Suprapubic skin (tissue), 4 donors: ENCODE measurements around the gene URB1. TPM values are rescaled to one million over a fixed set of nuclear protein-coding genes. Genes with fewer than 3 reads are reported as not detected.

Source experiments
- DNase-seq, 2 donors: peaks; one replicate each; pipeline ENCODE4 v3.0.0-alpha.2; 2019; ENCODE audit warnings: low spot score in 2 of 2
- H3K27ac ChIP-seq: fragments of 200-600 bp; sonication (generic); one replicate; pipeline ENCODE4 v1.5.1; 2019
- H3K27me3 ChIP-seq: fragments of 200-600 bp; sonication (generic); one replicate; pipeline ENCODE4 v1.5.1; 2019
- H3K36me3 ChIP-seq: fragments of 200-600 bp; sonication (generic); one replicate; pipeline ENCODE4 v1.5.1; 2019
- H3K4me1 ChIP-seq: fragments of 200-600 bp; sonication (generic); one replicate; pipeline ENCODE4 v1.5.1; 2019
- H3K4me3 ChIP-seq: fragments of 200-600 bp; sonication (generic); one replicate; pipeline ENCODE4 v1.5.1; 2019; ENCODE audit warnings: mild to moderate bottlenecking
- H3K9me3 ChIP-seq: fragments of 200-600 bp; sonication (generic); one replicate; pipeline ENCODE4 v1.5.1; 2019
- EP300 ChIP-seq: sonication (generic); formaldehyde crosslinking; IDR thresholded peaks from one replicate; pipeline ENCODE4 v1.6.1; 2017; ENCODE audit warnings: antibody characterized with exemption
- POLR2A ChIP-seq, 2 donors: fragments of 450-650 bp; IDR thresholded peaks; one replicate each; pipeline ENCODE4 v1.6.1; 2017; ENCODE audit warnings: antibody characterized with exemption in 2 of 2, mild to moderate bottlenecking in 2 of 2, moderate library complexity in 2 of 2
- POLR2AphosphoS5 ChIP-seq, 3 donors: sonication (generic); formaldehyde crosslinking; IDR thresholded peaks; one replicate each; pipeline ENCODE4 v1.6.1; 2017; ENCODE audit warnings: antibody characterized with exemption in 3 of 3
- WGBS: methylation state at CpG from one replicate; pipeline ENCODE4 v1.1.5; 2018; 5-methylcytosine and 5-hydroxymethylcytosine counted together
- total RNA-seq, 4 donors: library from RNA; depleted of rRNA; stranded (reverse); fragments of >200 nt; gene quantifications; one replicate each; pipeline ENCODE4 v1.1.0, GENCODE V29; 2016
- TF ChIP-seq, protein P1 (sequence below), 2 donors: fragments of 200-600 bp in 1 of 2; fragments of 450-650 bp in 1 of 2; sonication (generic) in 1 of 2; IDR thresholded peaks; one replicate each; pipeline ENCODE4 v1.5.1; 2016 to 2019; ENCODE audit warnings: antibody characterized with exemption in 2 of 2, mild to moderate bottlenecking in 1 of 2, moderate library complexity in 1 of 2

URB1 gene
- total RNA-seq, 4 donors from 2014 or later: 23.7 to 49.4 (median 33.0) TPM

DNA sequence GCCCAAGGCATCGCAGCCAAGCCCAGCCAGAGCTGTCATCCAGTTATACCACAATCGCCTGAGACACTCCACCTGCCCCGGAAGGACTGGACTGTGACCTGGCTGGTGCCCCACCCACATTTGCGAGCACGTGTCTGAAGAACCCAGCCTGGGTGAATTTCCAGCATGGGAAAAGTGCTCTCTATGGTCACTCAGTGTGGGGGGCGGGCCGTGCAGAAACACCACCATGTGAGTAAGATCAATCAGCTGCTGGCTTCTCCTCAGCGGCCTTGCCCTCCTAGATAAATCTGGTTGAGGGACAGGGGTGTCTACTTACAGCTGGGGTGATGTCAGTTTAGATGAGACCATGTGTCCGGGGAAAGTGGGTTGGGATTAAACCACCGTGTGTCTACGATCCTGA, 44.8 kb downstream of the URB1 start:
- WGBS: 74% methylated on average over 6 of the region's 11 CpGs
- no peak for TF ChIP-seq POLR2A (IDR thresholded peaks at IDR 0.05)
- TF ChIP-seq, protein P1, sequence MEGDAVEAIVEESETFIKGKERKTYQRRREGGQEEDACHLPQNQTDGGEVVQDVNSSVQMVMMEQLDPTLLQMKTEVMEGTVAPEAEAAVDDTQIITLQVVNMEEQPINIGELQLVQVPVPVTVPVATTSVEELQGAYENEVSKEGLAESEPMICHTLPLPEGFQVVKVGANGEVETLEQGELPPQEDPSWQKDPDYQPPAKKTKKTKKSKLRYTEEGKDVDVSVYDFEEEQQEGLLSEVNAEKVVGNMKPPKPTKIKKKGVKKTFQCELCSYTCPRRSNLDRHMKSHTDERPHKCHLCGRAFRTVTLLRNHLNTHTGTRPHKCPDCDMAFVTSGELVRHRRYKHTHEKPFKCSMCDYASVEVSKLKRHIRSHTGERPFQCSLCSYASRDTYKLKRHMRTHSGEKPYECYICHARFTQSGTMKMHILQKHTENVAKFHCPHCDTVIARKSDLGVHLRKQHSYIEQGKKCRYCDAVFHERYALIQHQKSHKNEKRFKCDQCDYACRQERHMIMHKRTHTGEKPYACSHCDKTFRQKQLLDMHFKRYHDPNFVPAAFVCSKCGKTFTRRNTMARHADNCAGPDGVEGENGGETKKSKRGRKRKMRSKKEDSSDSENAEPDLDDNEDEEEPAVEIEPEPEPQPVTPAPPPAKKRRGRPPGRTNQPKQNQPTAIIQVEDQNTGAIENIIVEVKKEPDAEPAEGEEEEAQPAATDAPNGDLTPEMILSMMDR (IDR thresholded peaks at IDR 0.05): no peak
- TF ChIP-seq POLR2AphosphoS5 (IDR thresholded peaks at IDR 0.05): no peak
- TF ChIP-seq EP300: no peak
- Histone ChIP-seq H3K4me1 (peaks cover 50% of the 10 kb centered on the region), H3K9me3 (no peaks in the 10 kb centered on the region), H3K27me3 (no peaks in the 10 kb centered on the region), H3K4me3 (no peak overlapping the region), H3K27ac (peak overlapping the region; percentile 86), H3K36me3 (peaks cover 95% of the 10 kb centered on the region)
- peak in 1 of 2 donors; percentile 64 for DNase-seq

DNA sequence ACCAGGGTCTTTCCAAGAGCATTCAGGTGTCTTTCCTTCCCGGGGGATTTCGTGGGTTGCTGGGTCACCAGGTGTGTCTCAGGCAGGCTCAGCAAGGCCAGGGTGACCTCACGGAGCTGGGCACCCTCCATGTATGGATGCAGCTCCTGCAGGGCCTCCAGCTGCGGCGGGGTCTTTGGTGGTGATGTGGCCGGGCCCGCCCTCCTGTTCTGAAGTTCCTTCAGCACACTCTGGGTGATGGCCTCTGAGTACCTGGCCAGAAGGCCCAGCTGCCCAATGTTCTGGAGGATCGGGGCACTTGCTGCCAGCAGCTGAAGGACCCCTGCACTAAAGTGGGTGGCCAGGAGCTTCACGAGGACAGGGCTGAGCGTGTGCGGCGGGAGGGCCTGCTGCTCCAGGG, 45.5 kb downstream of the URB1 start:
- no peaks in the 10 kb centered on the region for H3K9me3 ChIP-seq
- no peaks in the 10 kb centered on the region for H3K27me3 ChIP-seq
- 95% methylated on average over 7 of the region's 12 CpGs for WGBS
- H3K4me3 ChIP-seq: no peak overlapping the region
- H3K4me1 ChIP-seq: peaks cover 46% of the 10 kb centered on the region
- H3K36me3 ChIP-seq: peaks cover 93% of the 10 kb centered on the region
- TF ChIP-seq POLR2A (IDR thresholded peaks at IDR 0.05) (no peak), POLR2AphosphoS5 (IDR thresholded peaks at IDR 0.05) (no peak), EP300 (no peak)
- TF ChIP-seq, protein P1 (IDR thresholded peaks at IDR 0.05): no peak
- peak in 1 of 2 donors; percentile 74 for DNase-seq
- peak overlapping the region; percentile 86 for H3K27ac ChIP-seq

DNA sequence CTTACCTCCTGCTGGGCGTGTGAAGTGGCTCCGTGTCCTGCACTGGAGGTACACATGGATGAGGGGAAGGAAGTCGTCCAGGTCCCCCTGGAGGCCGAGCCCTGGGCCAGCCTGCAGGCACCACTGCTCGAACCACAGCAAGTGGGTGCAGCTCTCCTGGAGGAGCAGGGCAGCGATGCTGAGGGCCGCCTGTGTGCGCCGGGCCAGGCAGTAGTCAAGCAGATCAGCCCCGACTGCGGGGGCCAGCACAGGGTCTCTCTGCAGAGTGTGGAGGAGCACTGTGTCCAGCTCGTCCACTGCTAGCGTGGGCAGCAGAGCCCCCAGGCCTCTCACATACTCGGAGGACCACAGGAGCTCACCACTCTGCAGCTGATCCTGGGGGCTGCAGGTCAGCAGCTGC, 45.9 kb downstream of the URB1 start:
- WGBS: 67% methylated on average over 1 of the region's 14 CpGs
- H3K4me3 ChIP-seq: no peak overlapping the region
- DNase-seq: peak in 1 of 2 donors; percentile 71
- no peak overlapping the region for H3K27ac ChIP-seq
- TF ChIP-seq POLR2AphosphoS5 (IDR thresholded peaks at IDR 0.05) (no peak), EP300 (no peak), POLR2A (IDR thresholded peaks at IDR 0.05) (no peak)
- TF ChIP-seq, protein P1 (IDR thresholded peaks at IDR 0.05): no peak
- no peaks in the 10 kb centered on the region for H3K27me3 ChIP-seq
- H3K4me1 ChIP-seq: peaks cover 42% of the 10 kb centered on the region
- H3K36me3 ChIP-seq: peaks cover 93% of the 10 kb centered on the region
- no peaks in the 10 kb centered on the region for H3K9me3 ChIP-seq

DNA sequence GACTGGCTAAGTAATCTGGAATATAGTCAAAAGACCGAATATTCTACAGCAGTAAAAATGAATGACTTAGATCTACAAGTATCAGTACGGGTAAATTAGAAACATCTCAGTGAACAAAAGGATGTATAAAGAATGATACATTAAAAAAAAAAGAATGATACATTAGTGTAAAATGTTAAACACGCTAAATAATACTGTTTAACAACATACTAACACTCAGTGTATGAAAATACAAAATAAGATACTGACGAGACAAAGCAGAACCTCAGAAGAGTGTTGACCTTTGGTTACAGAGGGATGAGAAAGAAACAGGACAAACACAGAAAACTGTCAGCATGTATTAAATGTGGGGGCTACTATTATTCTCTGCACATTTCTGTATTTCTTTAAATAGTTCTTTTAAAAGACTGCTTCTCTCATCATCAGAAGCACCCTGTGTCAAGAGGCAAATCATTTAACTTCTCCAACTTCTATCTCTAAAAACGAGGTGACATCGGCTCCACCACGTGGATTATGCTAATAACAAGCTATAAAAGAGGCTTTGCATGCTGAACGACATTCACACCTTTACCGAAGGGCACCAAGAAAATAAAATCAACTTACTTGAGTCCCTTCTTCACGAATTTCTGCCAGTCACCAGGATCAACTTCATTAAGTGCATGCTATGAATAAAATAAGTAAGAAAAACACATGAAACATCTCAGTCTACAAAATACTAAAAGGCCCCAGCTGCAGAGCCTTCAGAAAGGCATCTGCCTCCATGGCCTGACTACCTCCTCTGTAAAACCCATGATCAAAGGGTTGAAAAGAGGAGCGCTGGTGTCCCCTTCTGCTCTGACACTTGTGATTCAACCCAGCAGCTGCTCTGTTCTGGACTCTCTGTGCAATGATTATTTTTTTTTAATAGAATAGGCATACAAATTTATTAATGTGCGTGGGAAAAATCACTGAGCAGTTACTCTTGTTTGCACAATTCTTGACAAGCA, 51.7 kb downstream of the URB1 start:
- TF ChIP-seq POLR2AphosphoS5 (IDR thresholded peaks at IDR 0.05) (no peak), POLR2A (IDR thresholded peaks at IDR 0.05) (no peak), EP300 (no peak)
- TF ChIP-seq, protein P1 (IDR thresholded peaks at IDR 0.05): no peak
- no peak for DNase-seq
- peaks cover 90% of the 10 kb centered on the region for H3K36me3 ChIP-seq

DNA sequence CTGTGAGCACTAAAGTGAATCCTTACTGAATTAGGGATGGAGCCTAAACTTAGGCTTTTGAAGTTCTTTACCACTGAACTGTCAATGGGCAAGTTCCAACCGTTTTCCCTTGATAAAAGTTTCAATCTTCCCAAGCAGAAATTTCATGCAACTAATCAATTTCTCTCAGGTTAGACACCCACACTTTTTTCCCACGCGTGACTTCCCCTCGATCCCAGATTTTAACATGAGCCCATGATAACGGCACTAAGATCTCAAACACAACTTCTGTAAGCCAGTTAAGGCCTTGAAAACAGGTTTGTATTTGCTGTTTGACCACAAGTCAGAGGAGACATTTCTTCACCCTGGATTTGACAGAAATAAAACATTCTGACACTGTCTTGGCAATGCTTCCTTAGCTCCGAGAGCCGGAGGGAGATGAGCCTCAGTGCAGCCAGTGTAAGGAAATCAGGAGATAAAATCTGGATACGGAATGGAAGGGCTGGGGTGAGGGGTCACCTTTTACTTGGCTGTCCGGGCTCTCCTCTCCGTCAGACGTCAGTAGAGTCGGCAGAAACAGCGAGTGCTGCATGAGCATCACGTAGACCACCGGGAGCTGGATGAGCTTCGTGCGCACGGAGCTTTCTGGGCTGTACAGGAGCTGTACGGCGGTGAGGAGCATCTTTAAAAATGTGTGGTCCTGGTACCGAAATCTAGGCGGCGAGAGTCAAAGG, 54.4 kb downstream of the URB1 start:
- peaks cover 90% of the 10 kb centered on the region for H3K36me3 ChIP-seq
- H3K9me3 ChIP-seq: no peaks in the 10 kb centered on the region
- H3K4me3 ChIP-seq: no peak overlapping the region
- H3K4me1 ChIP-seq: no peaks in the 10 kb centered on the region
- H3K27ac ChIP-seq: no peak overlapping the region
- WGBS: 96% methylated on average over 23 of the region's 23 CpGs
- peak in 1 of 2 donors; percentile 43 for DNase-seq
- TF ChIP-seq EP300: no peak
- TF ChIP-seq, protein P1 (IDR thresholded peaks at IDR 0.05): no peak
- TF ChIP-seq POLR2AphosphoS5 (IDR thresholded peaks at IDR 0.05): no peak
- no peak for TF ChIP-seq POLR2A (IDR thresholded peaks at IDR 0.05)
- no peaks in the 10 kb centered on the region for H3K27me3 ChIP-seq

More for the DNA sequence above, 51.7 kb downstream of the URB1 start:
- no peaks in the 10 kb centered on the region for H3K27me3 ChIP-seq
- 82% methylated on average over 12 of the region's 12 CpGs for WGBS
- H3K4me3 ChIP-seq: no peak overlapping the region
- H3K9me3 ChIP-seq: no peaks in the 10 kb centered on the region
- H3K4me1 ChIP-seq: no peaks in the 10 kb centered on the region
- H3K27ac ChIP-seq: no peak overlapping the region
